Spleen (tissue), 11 donors: ENCODE results near the gene MOB3B. TPM values are rescaled to one million over a fixed set of nuclear protein-coding genes. Genes with fewer than 3 reads are reported as not detected.

Source experiments
- DNase-seq: peaks from one replicate; pipeline ENCODE4 v3.0.0-alpha.2; 2020
- H3K27ac ChIP-seq, 8 donors: fragments of 200-600 bp; sonication (generic) in 7 of 8; 1 replicate in 4 of 8; 2 replicates in 4 of 8; pipeline versions ENCODE4 v1.5.0 to v1.8.0; 2016 to 2021; ENCODE audit warnings: inconsistent platforms in 4 of 8, mild to moderate bottlenecking in 4 of 8, moderate library complexity in 1 of 8
- H3K27me3 ChIP-seq, 7 donors: fragments of 200-600 bp; sonication (generic) in 6 of 7; replicated peaks in 1 of 7; 1 replicate in 4 of 7; 2 replicates in 3 of 7; pipeline versions ENCODE4 v1.5.0 to v1.8.0; 2016 to 2021; ENCODE audit warnings: inconsistent platforms in 3 of 7, mild to moderate bottlenecking in 1 of 7
- H3K36me3 ChIP-seq, 6 donors: fragments of 200-600 bp; sonication (generic) in 5 of 6; 1 replicate in 4 of 6; 2 replicates in 2 of 6; pipeline versions ENCODE4 v1.5.0 to v1.8.0; 2016 to 2021; ENCODE audit warnings: inconsistent platforms in 2 of 6
- H3K4me1 ChIP-seq, 6 donors: fragments of 200-600 bp; sonication (generic) in 5 of 6; 1 replicate in 3 of 6; 2 replicates in 3 of 6; pipeline versions ENCODE4 v1.5.0 to v1.8.0; 2016 to 2021; ENCODE audit warnings: inconsistent platforms in 3 of 6
- H3K4me3 ChIP-seq, 8 donors: fragments of 200-600 bp; sonication (generic) in 7 of 8; 1 replicate in 4 of 8; 2 replicates in 4 of 8; pipeline versions ENCODE4 v1.5.0 to v1.8.0; 2016 to 2021; ENCODE audit warnings: inconsistent platforms in 4 of 8, mild to moderate bottlenecking in 4 of 8, moderate library complexity in 2 of 8
- H3K9me3 ChIP-seq, 8 donors: fragments of 200-600 bp; sonication (generic) in 7 of 8; 1 replicate in 4 of 8; 2 replicates in 4 of 8; pipeline versions ENCODE4 v1.5.0 to v1.8.0; 2016 to 2021; ENCODE audit warnings: inconsistent platforms in 4 of 8
- POLR2A ChIP-seq, 3 donors: fragments of 450-650 bp; IDR thresholded peaks; one replicate each; pipeline ENCODE4 v1.5.1; 2017; ENCODE audit warnings: antibody characterized with exemption in 3 of 3, mild to moderate bottlenecking in 1 of 3
- POLR2AphosphoS5 ChIP-seq, 3 donors: sonication (generic); formaldehyde crosslinking; IDR thresholded peaks; one replicate each; pipeline ENCODE4 v1.5.1; 2017; ENCODE audit warnings: antibody characterized with exemption in 3 of 3
- WGBS, 5 donors: extraction: QIAGEN DNeasy Blood & Tissue Kit in 3 of 5; methylation state at CpG; one replicate each; pipeline versions ENCODE4 v1.1.5 to v1.1.7; 2013 to 2018; 5-methylcytosine and 5-hydroxymethylcytosine counted together
- intact Hi-C: fragments of 100-400 bp; cut with DNase I; formaldehyde crosslinking; loops from one replicate; pipeline ENCODE4 v1.15.0; 2023; ENCODE audit warnings: low total_unique reads
- polyA plus RNA-seq, 3 donors: library from polyadenylated mRNA; stranded (reverse); fragments of 200-250 nt; gene quantifications; one replicate each; pipeline ENCODE4 v1.2.1, GENCODE V29; 2013
- total RNA-seq, 7 donors: library from RNA; depleted of rRNA in 3 of 7; stranded (reverse); fragments of >200 nt in 3 of 7; fragmentation: NEBNext Ultra II Directional in 4 of 7; extraction: Animal tissue kit (Norgen Biotek cat#: 25700) in 4 of 7; gene quantifications; one replicate each; pipeline versions ENCODE4 v1.1.0 to v1.2.1, GENCODE V29; 2016 to 2021
- TF ChIP-seq, protein P1 (sequence below), 11 experiments: fragments of 200-600 bp in 7 of 11; fragments of 450-650 bp in 4 of 11; sonication (generic) in 4 of 11; IDR thresholded peaks in 8 of 11; conservative IDR thresholded peaks in 3 of 11; 1 replicate in 7 of 11; 2 replicates in 4 of 11; pipeline versions ENCODE4 v1.4.0 to v1.8.0; 2016 to 2021; ENCODE audit warnings: antibody characterized with exemption in 11 of 11, inconsistent platforms in 4 of 11, mild to moderate bottlenecking in 1 of 11
- donor health status: healthy with polysubstance abuse.
- donor health status: DM: no; HTN: no; CAD: no; lungs with moderate emphysema.
- donor health status: DM: no; HTN: no; CAD: no.
- donor health status: Bipolar disorder and iron deficiency.
- donor health status: healthy.
- donor health status: DM: no; HTN: no; CAD: no.
- donor health status: DM: yes; HTN: yes; CAD: no.

MOB3B gene
- total and polyA plus RNA-seq, 10 donors: 9.4 to 27.7 (median 19.9) TPM

DNA sequence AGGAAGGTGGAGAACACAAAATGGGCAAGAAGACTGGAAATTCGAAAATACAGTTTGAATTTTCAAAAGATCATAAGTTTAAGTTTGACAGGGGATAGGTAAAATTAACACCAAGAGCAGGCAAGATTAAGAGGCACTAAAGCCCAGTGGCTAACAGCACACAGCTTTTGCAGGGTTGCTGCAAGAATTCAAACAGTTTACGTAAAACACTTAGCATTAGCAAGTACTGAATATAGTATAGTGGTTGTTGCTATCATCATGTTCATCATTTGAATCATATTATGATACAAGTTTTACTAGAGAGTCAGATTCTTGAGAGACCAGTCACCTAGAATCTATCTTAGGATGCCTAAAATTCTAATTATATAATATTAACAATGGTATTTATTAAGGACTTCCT is 66.8 kb downstream of the MOB3B start:
- DNase-seq: no peak
- WGBS, 5 donors: 67 to 77% (median 73%) methylated on average over 2 of the region's 2 CpGs
- H3K9me3 ChIP-seq: no peaks in the 10 kb centered on the region
- intact Hi-C loops: no loop called here
- H3K27me3 ChIP-seq: no peaks in the 10 kb centered on the region
- peaks cover 13 to 54% (median 34%) of the 10 kb centered on the region in 6 donors for H3K4me1 ChIP-seq
- H3K36me3 ChIP-seq: peaks cover 0 to 6% (median 0%) of the 10 kb centered on the region in 6 donors
- TF ChIP-seq POLR2AphosphoS5 (IDR thresholded peaks at IDR 0.05): no peak
- TF ChIP-seq, protein P1, sequence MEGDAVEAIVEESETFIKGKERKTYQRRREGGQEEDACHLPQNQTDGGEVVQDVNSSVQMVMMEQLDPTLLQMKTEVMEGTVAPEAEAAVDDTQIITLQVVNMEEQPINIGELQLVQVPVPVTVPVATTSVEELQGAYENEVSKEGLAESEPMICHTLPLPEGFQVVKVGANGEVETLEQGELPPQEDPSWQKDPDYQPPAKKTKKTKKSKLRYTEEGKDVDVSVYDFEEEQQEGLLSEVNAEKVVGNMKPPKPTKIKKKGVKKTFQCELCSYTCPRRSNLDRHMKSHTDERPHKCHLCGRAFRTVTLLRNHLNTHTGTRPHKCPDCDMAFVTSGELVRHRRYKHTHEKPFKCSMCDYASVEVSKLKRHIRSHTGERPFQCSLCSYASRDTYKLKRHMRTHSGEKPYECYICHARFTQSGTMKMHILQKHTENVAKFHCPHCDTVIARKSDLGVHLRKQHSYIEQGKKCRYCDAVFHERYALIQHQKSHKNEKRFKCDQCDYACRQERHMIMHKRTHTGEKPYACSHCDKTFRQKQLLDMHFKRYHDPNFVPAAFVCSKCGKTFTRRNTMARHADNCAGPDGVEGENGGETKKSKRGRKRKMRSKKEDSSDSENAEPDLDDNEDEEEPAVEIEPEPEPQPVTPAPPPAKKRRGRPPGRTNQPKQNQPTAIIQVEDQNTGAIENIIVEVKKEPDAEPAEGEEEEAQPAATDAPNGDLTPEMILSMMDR (IDR thresholded peaks at IDR 0.05 in 8 of 11, conservative IDR thresholded peaks at IDR 0.05 in 3 of 11): no peak
- no peak for TF ChIP-seq POLR2A (IDR thresholded peaks at IDR 0.05)
- H3K4me3 ChIP-seq: no peak overlapping the region
- H3K27ac ChIP-seq: peak overlapping the region; percentile 4 to 79 (median 67)

DNA sequence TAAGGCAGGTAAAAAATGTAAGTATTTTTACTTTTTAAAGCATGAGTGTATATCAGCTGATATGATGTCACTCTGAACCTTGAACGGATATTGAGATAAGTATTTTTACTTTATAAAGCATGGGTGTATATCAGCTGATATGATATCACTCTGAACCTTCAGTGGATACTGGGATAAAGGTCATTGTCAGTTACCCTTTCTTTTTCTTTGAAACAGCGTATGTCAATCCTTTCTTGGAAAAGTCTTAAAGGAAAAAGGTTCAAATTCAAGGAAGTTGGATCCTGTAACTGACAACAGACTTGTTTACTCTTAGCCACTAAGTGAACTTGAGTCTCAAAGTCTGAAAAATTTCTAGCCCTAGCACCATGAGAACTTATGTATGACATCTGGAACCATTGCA is 67.2 kb downstream of the MOB3B start:
- H3K27ac ChIP-seq: peak overlapping the region; percentile 4 to 79 (median 67)
- TF ChIP-seq POLR2A (IDR thresholded peaks at IDR 0.05) (no peak), POLR2AphosphoS5 (IDR thresholded peaks at IDR 0.05) (no peak)
- TF ChIP-seq, protein P1 (IDR thresholded peaks at IDR 0.05 in 8 of 11, conservative IDR thresholded peaks at IDR 0.05 in 3 of 11): no peak
- no peak for DNase-seq
- H3K27me3 ChIP-seq: no peaks in the 10 kb centered on the region
- intact Hi-C loops: no loop called here
- 66 to 83% (median 70%) methylated on average over 2 of the region's 2 CpGs for WGBS, 5 donors
- peaks cover 0 to 6% (median 0%) of the 10 kb centered on the region in 6 donors for H3K36me3 ChIP-seq
- H3K9me3 ChIP-seq: no peaks in the 10 kb centered on the region
- H3K4me3 ChIP-seq: no peak overlapping the region
- H3K4me1 ChIP-seq: peaks cover 13 to 54% (median 36%) of the 10 kb centered on the region in 6 donors

DNA sequence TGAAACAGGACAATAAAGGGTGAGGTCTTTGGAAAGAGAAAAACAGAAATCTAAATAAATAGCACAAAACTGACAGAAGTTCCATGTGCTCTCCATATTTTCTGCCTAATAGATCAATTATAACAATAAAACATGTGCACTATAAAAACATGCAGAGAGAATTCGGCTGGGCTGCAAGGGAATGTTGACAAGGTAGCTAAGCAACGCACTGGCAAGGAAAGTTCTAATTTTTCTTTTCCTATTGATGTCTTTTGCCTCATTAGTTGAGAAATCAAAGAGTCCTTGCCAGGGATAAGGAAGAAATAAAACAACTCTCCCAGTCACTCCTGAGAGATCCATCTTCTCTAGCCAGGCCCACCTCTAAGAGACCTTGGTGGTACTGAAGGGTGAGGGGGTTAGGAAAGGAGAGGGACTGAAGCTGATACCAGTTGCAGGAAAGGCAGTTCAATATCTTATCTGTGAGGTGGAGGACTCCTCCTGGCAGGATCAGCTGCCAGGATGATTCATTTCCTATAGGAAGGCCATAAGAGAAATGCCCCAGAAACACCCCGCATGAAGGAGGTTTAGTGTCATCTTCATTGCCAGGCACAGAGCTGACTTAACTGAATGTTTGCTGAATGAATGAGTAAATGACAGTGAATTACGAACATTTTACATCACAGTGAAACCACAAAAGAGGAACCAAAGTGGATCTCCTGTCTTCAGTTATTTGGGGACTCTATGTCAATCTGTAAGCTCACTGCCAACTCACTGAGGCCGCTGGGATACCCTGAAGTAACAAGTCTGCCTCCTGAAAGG is 69.2 kb downstream of the MOB3B start:
- no peak overlapping the region for H3K4me3 ChIP-seq
- TF ChIP-seq, protein P1 (IDR thresholded peaks at IDR 0.05 in 8 of 11, conservative IDR thresholded peaks at IDR 0.05 in 3 of 11): no peak
- peak in 1 of 3 donors; percentile 67 for TF ChIP-seq POLR2AphosphoS5 (IDR thresholded peaks at IDR 0.05)
- intact Hi-C loops: no loop called here
- peak overlapping the region; percentile 27 to 79 (median 67) for H3K27ac ChIP-seq
- DNase-seq: no peak
- peaks cover 0 to 8% (median 1%) of the 10 kb centered on the region in 6 donors for H3K36me3 ChIP-seq
- peaks cover 17 to 61% (median 40%) of the 10 kb centered on the region in 6 donors for H3K4me1 ChIP-seq
- no peaks in the 10 kb centered on the region for H3K9me3 ChIP-seq
- H3K27me3 ChIP-seq: no peaks in the 10 kb centered on the region
- WGBS, 5 donors: 37 to 45% (median 38%) methylated on average over 5 of the region's 5 CpGs

DNA sequence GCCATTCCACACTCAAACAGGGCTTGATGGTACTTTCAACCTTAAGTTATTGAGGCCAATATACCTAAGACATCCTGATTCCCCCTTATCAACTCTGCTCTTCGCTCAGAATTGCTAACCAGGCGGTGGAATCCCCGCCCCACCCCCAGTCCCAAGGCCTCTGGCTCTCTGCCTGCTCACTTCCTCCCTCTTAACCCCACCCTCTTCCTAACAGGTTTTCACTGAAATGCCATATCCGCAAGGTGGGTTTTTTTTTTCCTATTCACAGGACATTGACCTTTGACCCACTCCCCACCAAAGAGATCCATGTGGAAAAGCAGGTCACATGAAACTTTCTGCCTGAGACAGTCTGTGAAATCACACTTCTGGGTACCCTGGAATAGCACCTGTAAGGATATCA is 72.2 kb downstream of the MOB3B start:
- no peaks in the 10 kb centered on the region for H3K27me3 ChIP-seq
- H3K9me3 ChIP-seq: no peaks in the 10 kb centered on the region
- intact Hi-C loops: no loop called here
- H3K4me1 ChIP-seq: peaks cover 17 to 70% (median 43%) of the 10 kb centered on the region in 6 donors
- TF ChIP-seq, protein P1 (IDR thresholded peaks at IDR 0.05 in 8 of 11, conservative IDR thresholded peaks at IDR 0.05 in 3 of 11): no peak
- TF ChIP-seq POLR2AphosphoS5 (IDR thresholded peaks at IDR 0.05): peak in 2 of 3 donors; percentile 37 to 71
- peak; percentile 79 for DNase-seq
- 30 to 45% (median 35%) methylated on average over 4 of the region's 4 CpGs for WGBS, 5 donors
- H3K4me3 ChIP-seq: no peak overlapping the region
- H3K36me3 ChIP-seq: peaks cover 0 to 17% (median 10%) of the 10 kb centered on the region in 6 donors
- peak overlapping the region in 6 of 8 donors; percentile 11 to 70 (median 57) for H3K27ac ChIP-seq
